GM18868 (cell line): Measurements from ENCODE around the gene RAD21L1.

Experiments
- ATAC-seq: cut with Tn5 transposase; IDR thresholded peaks from one replicate; pipeline ENCODE4 v1.9.1; 2021; ENCODE audit warnings: mild to moderate bottlenecking, moderate library complexity; ENCODE audit not compliant: unreplicated experiment

Gene RAD21L1

GRCh38 chr20:1269235-1269634 lies 43.4 kb downstream of the RAD21L1 start:
- no peak for ATAC-seq

GRCh38 chr20:1269850-1270249 lies 44.0 kb downstream of the RAD21L1 start:
- no peak for ATAC-seq

- no peak for ATAC-seq
Measured at GRCh38 chr20:1272368-1273100, 46.7 kb downstream of the RAD21L1 start.

GRCh38 chr20:1273366-1273765 lies 47.5 kb downstream of the RAD21L1 start:
- no peak for ATAC-seq

- ATAC-seq = no peak
Measured at GRCh38 chr20:1274485-1275311, 48.9 kb downstream of the RAD21L1 start.

GRCh38 chr20:1275919-1276318 lies 50.1 kb downstream of the RAD21L1 start:
- ATAC-seq = no peak

GRCh38 chr20:1277529-1278322 lies 51.9 kb downstream of the RAD21L1 start:
- ATAC-seq = no peak

GRCh38 chr20:1278993-1279392 lies 53.1 kb downstream of the RAD21L1 start:
- no peak for ATAC-seq

GRCh38 chr20:1280195-1281102 lies 54.6 kb downstream of the RAD21L1 start:
- no peak for ATAC-seq

- ATAC-seq = no peak
Measured at GRCh38 chr20:1281279-1282057, 55.6 kb downstream of the RAD21L1 start.

- no peak for ATAC-seq
Measured at GRCh38 chr20:1282966-1283365, 57.1 kb downstream of the RAD21L1 start.

GRCh38 chr20:1283522-1284510 lies 58.0 kb downstream of the RAD21L1 start:
- no peak for ATAC-seq

GRCh38 chr20:1286267-1287024 lies 60.6 kb downstream of the RAD21L1 start:
- no peak for ATAC-seq

GRCh38 chr20:1287306-1287705 lies 61.5 kb downstream of the RAD21L1 start:
- no peak for ATAC-seq

GRCh38 chr20:1287787-1288569 lies 62.1 kb downstream of the RAD21L1 start:
- ATAC-seq = no peak

GRCh38 chr20:1291191-1291741 lies 65.4 kb downstream of the RAD21L1 start:
- ATAC-seq = no peak

- ATAC-seq = no peak
Measured at GRCh38 chr20:1292620-1293019, 66.8 kb downstream of the RAD21L1 start.
